HCT116 (cell line): ENCODE data around the gene HOXA13. TPM values are rescaled to one million over a fixed set of nuclear protein-coding genes. Genes with fewer than 3 reads are reported as not detected.

Source experiments
- ATAC-seq: fragments of 200-7000 bp; cut with Tn5 transposase; 2 replicates; pipeline ENCODE4 v1.9.1; 2020; ENCODE audit warnings: mild to moderate bottlenecking, moderate library complexity
- BruUV-seq: library from RNA; stranded (reverse); fragments of 400-500 nt; replicated peaks from 2 replicates; lab custom pipeline; 2021; lab: Mats Ljungman, UMichigan
- CTCF ChIA-PET: fragments of 300-600 bp; sonication (Branson Sonifier 250); formaldehyde crosslinking; loops from one replicate; lab custom pipeline; 2021; ENCODE audit warnings: antibody characterized with exemption; lab: Charles Lee
- POLR2A ChIA-PET: fragments of 300-600, 350-600 bp; sonication (Branson Sonifier 250); formaldehyde crosslinking; loops from one replicate; lab custom pipeline; 2021; ENCODE audit warnings: antibody characterized with exemption; lab: Charles Lee
- RAD21 ChIA-PET, 2 experiments: fragments of 300-600 bp; sonication (Branson Sonifier 250); formaldehyde crosslinking; loops; one replicate each; lab custom pipeline; 2023; ENCODE audit warnings: low total read pairs in 2 of 2; ENCODE audit not compliant: uncharacterized antibody in 2 of 2, unreplicated experiment in 2 of 2, low non-redundant PET in 1 of 2; lab: Charles Lee
- DNase-seq: peaks from one replicate; pipeline ENCODE4 v3.0.0-alpha.2; 2010; ENCODE audit warnings: low read depth, low spot score
- H2AFZ ChIP-seq: fragments of 200-600 bp; shearing (Covaris generic), sonication (generic); 2 replicates; pipeline ENCODE4 v1.6.1; 2017; ENCODE audit warnings: low read depth, mixed run types, mixed read lengths, antibody characterized with exemption, low read length; ENCODE audit not compliant: poor library complexity, severe bottlenecking
- H3K27ac ChIP-seq: 2 replicates; pipeline ENCODE4 v1.5.1; 2012; ENCODE audit warnings: low read depth, low read length
- H3K27me3 ChIP-seq: fragments of 200-600 bp; sonication (generic); 2 replicates; pipeline ENCODE4 v1.6.1; 2016; ENCODE audit warnings: mixed run types, low read length, mixed read lengths; ENCODE audit not compliant: insufficient read depth
- H3K36me3 ChIP-seq, 2 experiments: fragments of 200-500 bp in 1 of 2; fragments of 200-600 bp in 1 of 2; sonication (Bioruptor generic) in 1 of 2; sonication (generic) in 1 of 2; 2 replicates each; pipeline versions ENCODE4 v1.5.1 to v1.6.1; 2014 to 2016; ENCODE audit warnings: low read length in 2 of 2, inconsistent platforms in 1 of 2, mixed read lengths in 1 of 2, mixed run types in 1 of 2; ENCODE audit not compliant: insufficient read depth in 2 of 2, control insufficient read depth in 1 of 2
- H3K4me1 ChIP-seq, 2 experiments: fragments of 200-600 bp in 1 of 2; sonication (generic) in 1 of 2; 2 replicates each; pipeline versions ENCODE4 v1.5.1 to v1.6.1; 2012 to 2017; ENCODE audit warnings: low read length in 2 of 2, inconsistent platforms in 1 of 2, mild to moderate bottlenecking in 1 of 2, mixed read lengths in 1 of 2, mixed run types in 1 of 2, moderate library complexity in 1 of 2; ENCODE audit not compliant: insufficient read depth in 2 of 2, control insufficient read depth in 1 of 2
- H3K4me2 ChIP-seq: fragments of 200-600 bp; sonication (generic); 2 replicates; pipeline ENCODE4 v1.6.1; 2017; ENCODE audit warnings: mixed run types, low read length, mixed read lengths
- H3K4me3 ChIP-seq, 2 experiments: fragments of 200-600 bp in 1 of 2; sonication (generic) in 1 of 2; replicated peaks in 1 of 2; 2 replicates each; pipeline ENCODE4 v1.5.1; 2011 to 2016; ENCODE audit warnings: low read length in 2 of 2, control low read depth in 1 of 2, low read depth in 1 of 2, mild to moderate bottlenecking in 1 of 2, mixed read lengths in 1 of 2, mixed run types in 1 of 2
- H3K79me2 ChIP-seq: fragments of 200-600 bp; sonication (generic); 2 replicates; pipeline ENCODE4 v1.6.1; 2017; ENCODE audit warnings: mild to moderate bottlenecking, mixed run types, low read length, moderate library complexity, mixed read lengths; ENCODE audit not compliant: insufficient read depth
- H3K9ac ChIP-seq: fragments of 200-600 bp; sonication (generic); 2 replicates; pipeline ENCODE4 v1.6.1; 2016; ENCODE audit warnings: low read length, mixed read lengths
- H3K9me2 ChIP-seq: fragments of 200-600 bp; sonication (generic), shearing (Covaris generic); 2 replicates; pipeline ENCODE4 v1.6.1; 2017; ENCODE audit warnings: mixed run types, mild to moderate bottlenecking, moderate library complexity; ENCODE audit not compliant: insufficient read depth
- H3K9me3 ChIP-seq, 2 experiments: fragments of 200-500 bp in 1 of 2; fragments of 200-600 bp in 1 of 2; sonication (Bioruptor generic) in 1 of 2; sonication (generic) in 1 of 2; 2 replicates each; pipeline ENCODE4 v1.6.1; 2014 to 2017; ENCODE audit warnings: low read length in 2 of 2, mixed read lengths in 2 of 2, inconsistent platforms in 1 of 2, low read depth in 1 of 2, mild to moderate bottlenecking in 1 of 2, mixed run types in 1 of 2, moderate library complexity in 1 of 2; ENCODE audit not compliant: control insufficient read depth in 1 of 2, insufficient read depth in 1 of 2
- H4K20me1 ChIP-seq: fragments of 200-600 bp; sonication (generic), shearing (Covaris generic); 2 replicates; pipeline ENCODE4 v1.6.1; 2017; ENCODE audit warnings: mixed run types, mild to moderate bottlenecking, moderate library complexity; ENCODE audit not compliant: insufficient read depth
- CBX3 ChIP-seq: IDR thresholded peaks from 2 replicates; pipeline ENCODE4 v1.6.1; 2012; ENCODE audit warnings: low read depth
- ELF1 ChIP-seq: IDR thresholded peaks from 2 replicates; pipeline ENCODE4 v1.6.1; 2012; ENCODE audit warnings: low read depth, borderline replicate concordance
- POLR2A ChIP-seq: IDR thresholded peaks from 2 replicates; pipeline ENCODE4 v1.7.0; 2011; ENCODE audit warnings: borderline replicate concordance; ENCODE audit not compliant: insufficient read depth, insufficient read length; ENCODE audit errors: extremely low read depth
- RAD21 ChIP-seq: IDR thresholded peaks from 2 replicates; pipeline ENCODE4 v1.6.1; 2012; ENCODE audit warnings: low read depth, mild to moderate bottlenecking
- SP1 ChIP-seq: IDR thresholded peaks from 2 replicates; pipeline ENCODE4 v1.6.1; 2012; ENCODE audit warnings: low read depth
- YY1 ChIP-seq: IDR thresholded peaks from 2 replicates; pipeline ENCODE4 v1.6.1; 2011; ENCODE audit warnings: low read length, low read depth, moderate library complexity, mild to moderate bottlenecking; ENCODE audit not compliant: insufficient replicate concordance; ENCODE audit errors: extremely low read depth
- ZNF274 ChIP-seq: fragments of 200-500 bp; sonication (Bioruptor generic); IDR thresholded peaks from 2 replicates; pipeline ENCODE4 v1.6.1; 2014; ENCODE audit warnings: mild to moderate bottlenecking, low read depth, low read length, inconsistent platforms
- intact Hi-C: fragments of 100-400 bp; cut with micrococcal nuclease; formaldehyde crosslinking; loops from 2 replicates; pipeline ENCODE4 v1.10.0; 2022
- total RNA-seq: library from RNA; stranded (reverse); gene quantifications from one replicate; pipeline ENCODE4 v1.2.1, GENCODE V29; 2021; ENCODE audit not compliant: unreplicated experiment
- TF ChIP-seq, protein P1 (sequence below): IDR thresholded peaks from 2 replicates; pipeline ENCODE4 v1.6.1; 2011; ENCODE audit warnings: mild to moderate bottlenecking, low read length, moderate library complexity; ENCODE audit not compliant: insufficient replicate concordance; ENCODE audit errors: extremely low read depth

Gene HOXA13
- total RNA-seq, 1 experiment from 2014 or later, result 3.6 TPM

DNA sequence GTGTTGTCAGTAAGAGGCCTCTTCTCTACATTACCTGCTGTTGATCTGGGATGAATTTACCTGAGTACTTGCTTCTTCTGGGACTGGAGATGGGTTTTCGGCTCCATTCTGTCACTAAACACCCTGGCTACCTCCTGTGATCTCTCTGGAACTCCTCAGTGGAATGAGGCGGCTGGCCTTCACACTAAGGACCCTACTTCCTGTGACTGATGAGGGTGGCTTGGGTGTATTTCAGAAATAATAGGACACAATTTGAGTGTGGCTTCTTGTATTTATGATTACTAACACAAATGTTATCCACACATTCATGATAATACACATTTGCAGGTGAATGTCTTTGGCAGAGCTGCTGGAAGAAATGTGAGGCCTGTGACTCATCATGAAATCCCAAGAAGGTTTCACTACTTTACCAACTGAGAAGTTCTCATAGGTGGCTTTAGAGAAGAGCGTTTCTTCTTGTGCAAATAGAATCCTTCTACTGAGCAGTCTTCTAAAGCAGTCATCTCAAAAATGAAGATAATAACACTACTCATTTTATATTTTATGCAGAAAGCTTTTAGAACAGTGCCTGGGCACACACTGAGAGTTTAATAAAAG, 21.4 kb upstream of the HOXA13 start:
- ATAC-seq, result no peak
- intact Hi-C loops, result no loop called here
- Histone ChIP-seq H3K27me3 (no peaks in the 10 kb centered on the region), H3K36me3 (no peaks in the 10 kb centered on the region), H2AFZ (no peak overlapping the region), H3K9ac (no peak overlapping the region), H4K20me1 (no peaks in the 10 kb centered on the region), H3K4me2 (no peak overlapping the region), H3K79me2 (no peaks in the 10 kb centered on the region), H3K4me1 (no peaks in the 10 kb centered on the region), H3K4me3 (no peak overlapping the region), H3K27ac (no peak overlapping the region), H3K9me2 (no peaks in the 10 kb centered on the region), H3K9me3 (no peaks in the 10 kb centered on the region)
- POLR2A ChIA-PET, result interaction anchor here (0.9 kb wide), 1 partner anchor 11 kb away, joined by 3 read pairs; no protein-coding TSS in a partner anchor
- RAD21 ChIA-PET, result no interaction called here
- BruUV-seq, result no TSS peak
- CTCF ChIA-PET, result interaction anchor here (1.2 kb wide), 1 partner anchor 385 kb away, joined by 3 read pairs; no protein-coding TSS in a partner anchor
- no peak for DNase-seq
- TF ChIP-seq ZNF274 (no peak), POLR2A (no peak), RAD21 (no peak), SP1 (no peak), ELF1 (no peak), YY1 (no peak), CBX3 (no peak)
- TF ChIP-seq, protein P1, sequence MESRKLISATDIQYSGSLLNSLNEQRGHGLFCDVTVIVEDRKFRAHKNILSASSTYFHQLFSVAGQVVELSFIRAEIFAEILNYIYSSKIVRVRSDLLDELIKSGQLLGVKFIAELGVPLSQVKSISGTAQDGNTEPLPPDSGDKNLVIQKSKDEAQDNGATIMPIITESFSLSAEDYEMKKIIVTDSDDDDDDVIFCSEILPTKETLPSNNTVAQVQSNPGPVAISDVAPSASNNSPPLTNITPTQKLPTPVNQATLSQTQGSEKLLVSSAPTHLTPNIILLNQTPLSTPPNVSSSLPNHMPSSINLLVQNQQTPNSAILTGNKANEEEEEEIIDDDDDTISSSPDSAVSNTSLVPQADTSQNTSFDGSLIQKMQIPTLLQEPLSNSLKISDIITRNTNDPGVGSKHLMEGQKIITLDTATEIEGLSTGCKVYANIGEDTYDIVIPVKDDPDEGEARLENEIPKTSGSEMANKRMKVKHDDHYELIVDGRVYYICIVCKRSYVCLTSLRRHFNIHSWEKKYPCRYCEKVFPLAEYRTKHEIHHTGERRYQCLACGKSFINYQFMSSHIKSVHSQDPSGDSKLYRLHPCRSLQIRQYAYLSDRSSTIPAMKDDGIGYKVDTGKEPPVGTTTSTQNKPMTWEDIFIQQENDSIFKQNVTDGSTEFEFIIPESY, result no peak
- TF ChIP-seq, all 23 proteins: peak for 0
